Neuronal stem cell (in vitro differentiated cells): ENCODE data around the gene PAM.

Experiments
- DNase-seq: peaks from one replicate; pipeline ENCODE4 v3.0.0-alpha.2; 2013; ENCODE audit warnings: low spot score
- H2AFZ ChIP-seq: one replicate; pipeline ENCODE4 v1.6.1; 2013; ENCODE audit warnings: mild to moderate bottlenecking, low read length, inconsistent platforms
- H2AK5ac ChIP-seq: 2 replicates; pipeline ENCODE4 v1.6.1; 2013; ENCODE audit warnings: low read depth, mild to moderate bottlenecking, inconsistent platforms, low read length, moderate library complexity, mixed read lengths
- H2BK120ac ChIP-seq: 2 replicates; pipeline ENCODE4 v1.6.1; 2013; ENCODE audit warnings: low read depth, mild to moderate bottlenecking, inconsistent platforms, low read length, moderate library complexity, mixed read lengths
- H2BK12ac ChIP-seq: one replicate; pipeline ENCODE4 v1.6.1; 2013; ENCODE audit warnings: low read length, inconsistent platforms
- H2BK15ac ChIP-seq: 2 replicates; pipeline ENCODE4 v1.6.1; 2013; ENCODE audit warnings: mild to moderate bottlenecking, low read length, inconsistent platforms, mixed read lengths
- H2BK5ac ChIP-seq: one replicate; pipeline ENCODE4 v1.6.1; 2013; ENCODE audit warnings: inconsistent platforms, mild to moderate bottlenecking, low read length, moderate library complexity
- H3K14ac ChIP-seq: one replicate; pipeline ENCODE4 v1.6.1; 2013; ENCODE audit warnings: low read length, inconsistent platforms
- H3K18ac ChIP-seq: 2 replicates; pipeline ENCODE4 v1.6.1; 2013; ENCODE audit warnings: low read length, inconsistent platforms
- H3K23ac ChIP-seq: 2 replicates; pipeline ENCODE4 v1.6.1; 2013; ENCODE audit warnings: low read depth, mild to moderate bottlenecking, mixed read lengths, low read length, inconsistent platforms; ENCODE audit not compliant: poor library complexity
- H3K27ac ChIP-seq: replicated peaks from 3 replicates; pipeline ENCODE4 v1.5.1; 2013; ENCODE audit warnings: low read length, inconsistent platforms
- H3K27me3 ChIP-seq, 3 experiments: 2 replicates each; pipeline ENCODE4 v1.6.1; 2013; ENCODE audit warnings: low read length in 3 of 3, mild to moderate bottlenecking in 2 of 3, inconsistent platforms in 1 of 3, low read depth in 1 of 3, mixed read lengths in 1 of 3, moderate library complexity in 1 of 3; ENCODE audit not compliant: control insufficient read depth in 3 of 3, insufficient read depth in 3 of 3
- H3K36me3 ChIP-seq, 2 donors: replicated peaks in 1 of 2; 2 replicates each; pipeline ENCODE4 v1.6.1; 2013; ENCODE audit warnings: low read length in 2 of 2; ENCODE audit not compliant: control insufficient read depth in 2 of 2, insufficient read depth in 2 of 2
- H3K4ac ChIP-seq: 2 replicates; pipeline ENCODE4 v1.6.1; 2013; ENCODE audit warnings: inconsistent platforms, mild to moderate bottlenecking, low read length, moderate library complexity
- H3K4me1 ChIP-seq, 2 donors: 1 replicate in 1 of 2; 2 replicates in 1 of 2; pipeline ENCODE4 v1.6.1; 2013; ENCODE audit warnings: low read length in 2 of 2, low read depth in 1 of 2; ENCODE audit not compliant: control insufficient read depth in 2 of 2, insufficient read depth in 1 of 2
- H3K4me2 ChIP-seq: one replicate; pipeline ENCODE4 v1.6.1; 2013; ENCODE audit warnings: mild to moderate bottlenecking, low read length, inconsistent platforms; ENCODE audit not compliant: insufficient read depth, poor library complexity, severe bottlenecking
- H3K4me3 ChIP-seq, 2 donors: 2 replicates each; pipeline ENCODE4 v1.5.1; 2013; ENCODE audit warnings: low read length in 2 of 2, mild to moderate bottlenecking in 2 of 2, inconsistent platforms in 1 of 2, moderate library complexity in 1 of 2
- H3K79me1 ChIP-seq: one replicate; pipeline ENCODE4 v1.6.1; 2013; ENCODE audit warnings: low read depth, mild to moderate bottlenecking, inconsistent platforms, low read length, moderate library complexity
- H3K9ac ChIP-seq: one replicate; pipeline ENCODE4 v1.6.1; 2013; ENCODE audit warnings: mild to moderate bottlenecking, low read depth, low read length, inconsistent platforms; ENCODE audit not compliant: poor library complexity
- H3K9me3 ChIP-seq, 2 donors: replicated peaks in 1 of 2; 2 replicates each; pipeline versions ENCODE3 to v1.6.1; 2013; ENCODE audit warnings: low read length in 2 of 2, mild to moderate bottlenecking in 2 of 2, inconsistent platforms in 1 of 2, low read depth in 1 of 2, mixed read lengths in 1 of 2, moderate library complexity in 1 of 2; ENCODE audit not compliant: control insufficient read depth in 2 of 2, insufficient read depth in 1 of 2
- H4K8ac ChIP-seq: one replicate; pipeline ENCODE4 v1.6.1; 2013; ENCODE audit warnings: low read depth, mild to moderate bottlenecking, inconsistent platforms, low read length, moderate library complexity
- H4K91ac ChIP-seq: one replicate; pipeline ENCODE4 v1.6.1; 2013; ENCODE audit warnings: low read length, low read depth, mild to moderate bottlenecking, inconsistent platforms; ENCODE audit not compliant: poor library complexity
- WGBS, 2 donors: extraction: QIAGEN DNeasy Blood & Tissue Kit; methylation state at CpG; one replicate each; pipeline ENCODE4 v1.1.7; 2013; ENCODE audit warnings: missing lambda C conversion rate in 2 of 2, mixed read lengths in 1 of 2; ENCODE audit not compliant: insufficient read length in 2 of 2, insufficient replicate concordance in 1 of 2; ENCODE audit errors: extremely low coverage in 2 of 2; 5-methylcytosine and 5-hydroxymethylcytosine counted together

PAM gene

DNA sequence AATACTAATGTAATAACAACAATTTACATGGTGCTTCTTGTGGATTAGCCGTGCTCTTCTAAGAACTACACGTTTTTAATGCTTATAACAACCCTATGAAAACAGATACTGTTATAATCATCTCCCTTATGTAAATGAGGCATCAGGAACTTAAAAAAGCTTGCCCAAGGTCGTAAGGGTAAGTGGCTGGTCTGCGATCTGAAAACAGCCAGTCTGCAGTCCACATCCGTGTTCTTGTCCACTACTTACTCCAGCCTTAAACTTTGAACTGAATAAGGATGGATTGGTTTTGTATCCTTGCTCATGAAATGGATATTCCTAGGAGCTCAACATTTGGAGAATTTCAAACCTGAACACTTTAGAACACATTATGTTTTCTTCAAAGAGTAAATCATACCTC lies 26.7 kb downstream of the PAM start:
- WGBS, 2 donors, result no CpG with 5 or more reads among the region's 5 CpGs

DNA sequence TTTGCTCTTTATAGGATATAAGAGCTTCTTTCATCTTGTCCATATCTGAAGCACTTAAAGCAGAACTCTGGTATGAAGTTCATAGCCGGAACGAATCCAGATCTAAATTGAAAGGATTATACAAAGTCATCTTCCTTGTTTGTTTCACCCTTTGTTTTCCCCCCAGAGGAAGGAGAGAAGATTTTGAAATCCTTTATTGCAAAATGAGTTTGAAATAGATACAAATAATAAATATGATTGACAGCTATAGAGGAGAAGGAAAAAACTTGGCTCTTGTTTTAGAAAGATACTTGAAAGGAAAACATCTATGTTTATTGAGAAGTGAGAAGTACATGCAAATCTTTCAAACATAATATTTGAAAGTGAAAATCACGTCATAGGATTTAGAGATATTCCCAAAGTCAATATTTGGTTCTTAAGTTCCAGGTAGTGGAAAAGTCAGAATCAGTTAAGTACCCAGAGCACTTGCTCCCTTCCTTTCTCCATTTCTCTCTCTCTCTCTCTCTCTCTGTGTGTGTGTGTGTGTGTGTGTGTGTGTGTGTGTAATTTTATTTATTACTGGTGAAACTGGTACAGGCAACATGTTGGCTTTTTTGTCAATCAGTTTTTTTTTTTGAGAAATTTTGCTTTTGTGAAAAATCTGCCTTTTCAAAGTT lies 27.2 kb downstream of the PAM start:
- Histone ChIP-seq H3K4me1 (no peaks in the 10 kb centered on the region), H2BK15ac (no peak overlapping the region), H3K9me3 (peaks cover 2 to 13% of the 10 kb centered on the region in 2 donors), H4K91ac (no peak overlapping the region), H3K18ac (no peak overlapping the region), H2BK5ac (no peak overlapping the region), H2BK12ac (no peak overlapping the region), H3K36me3 (no peaks in the 10 kb centered on the region), H4K8ac (no peak overlapping the region), H3K27me3 (no peaks in the 10 kb centered on the region), H3K9ac (no peak overlapping the region), H3K23ac (no peak overlapping the region), H2BK120ac (no peak overlapping the region), H3K4ac (no peak overlapping the region), H3K27ac (no peak overlapping the region), H2AK5ac (no peak overlapping the region), H3K79me1 (no peaks in the 10 kb centered on the region), H3K4me3 (no peak overlapping the region), H3K14ac (no peak overlapping the region), H2AFZ (no peak overlapping the region), H3K4me2 (no peak overlapping the region)
- WGBS, 2 donors, result no CpG with 5 or more reads among the region's 3 CpGs
- DNase-seq, result no peak

More for the DNA sequence above, 26.7 kb downstream of the PAM start:
- Histone ChIP-seq H3K79me1 (no peaks in the 10 kb centered on the region), H3K4me2 (no peak overlapping the region), H3K23ac (no peak overlapping the region), H3K9ac (no peak overlapping the region), H4K91ac (no peak overlapping the region), H2AK5ac (no peak overlapping the region), H4K8ac (no peak overlapping the region), H3K4me1 (no peaks in the 10 kb centered on the region), H2BK5ac (no peak overlapping the region), H3K36me3 (no peaks in the 10 kb centered on the region), H3K27ac (no peak overlapping the region), H3K4me3 (no peak overlapping the region), H3K4ac (no peak overlapping the region), H3K9me3 (peaks cover 2 to 18% of the 10 kb centered on the region in 2 donors), H2BK15ac (no peak overlapping the region), H2AFZ (no peak overlapping the region), H2BK12ac (no peak overlapping the region), H3K27me3 (no peaks in the 10 kb centered on the region), H3K14ac (no peak overlapping the region), H3K18ac (no peak overlapping the region), H2BK120ac (no peak overlapping the region)
- no peak for DNase-seq

DNA sequence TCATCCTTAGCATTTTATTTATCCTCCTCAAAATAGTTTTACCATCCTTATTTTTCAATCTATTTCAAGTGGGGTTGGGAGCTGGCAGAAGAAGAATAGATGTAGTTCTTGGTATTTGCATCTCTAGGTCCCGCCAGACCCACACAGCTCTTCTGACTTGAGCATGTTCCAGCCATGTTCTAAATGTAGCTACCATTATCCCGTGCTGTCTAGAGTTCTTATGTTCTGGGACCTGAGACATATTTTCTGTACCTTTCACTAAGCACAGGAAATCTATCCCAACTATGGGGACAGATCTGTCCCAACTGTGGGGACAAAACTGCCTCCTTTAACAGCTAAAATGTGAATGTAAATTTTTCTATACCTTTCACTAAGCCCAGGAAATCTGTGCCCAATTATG lies 32.0 kb downstream of the PAM start:
- H3K14ac ChIP-seq, result no peak overlapping the region
- H2AK5ac ChIP-seq, result no peak overlapping the region
- peaks cover 2 to 13% of the 10 kb centered on the region in 2 donors for H3K9me3 ChIP-seq
- no peak overlapping the region for H3K18ac ChIP-seq
- H3K4ac ChIP-seq, result no peak overlapping the region
- H2BK120ac ChIP-seq, result no peak overlapping the region
- no peak for DNase-seq
- H3K27me3 ChIP-seq, result no peaks in the 10 kb centered on the region
- no peak overlapping the region for H2BK5ac ChIP-seq
- H4K8ac ChIP-seq, result peak overlapping the region; percentile 96
- H3K4me3 ChIP-seq, result no peak overlapping the region
- H4K91ac ChIP-seq, result no peak overlapping the region
- no peaks in the 10 kb centered on the region for H3K79me1 ChIP-seq
- no peak overlapping the region for H2BK12ac ChIP-seq
- no CpG with 5 or more reads among the region's 2 CpGs for WGBS, 2 donors
- H3K23ac ChIP-seq, result no peak overlapping the region
- no peak overlapping the region for H3K4me2 ChIP-seq
- H3K36me3 ChIP-seq, result no peaks in the 10 kb centered on the region
- no peak overlapping the region for H2AFZ ChIP-seq
- no peak overlapping the region for H2BK15ac ChIP-seq
- H3K27ac ChIP-seq, result no peak overlapping the region
- H3K9ac ChIP-seq, result no peak overlapping the region
- peaks cover 0 to 1% of the 10 kb centered on the region in 2 donors for H3K4me1 ChIP-seq

DNA sequence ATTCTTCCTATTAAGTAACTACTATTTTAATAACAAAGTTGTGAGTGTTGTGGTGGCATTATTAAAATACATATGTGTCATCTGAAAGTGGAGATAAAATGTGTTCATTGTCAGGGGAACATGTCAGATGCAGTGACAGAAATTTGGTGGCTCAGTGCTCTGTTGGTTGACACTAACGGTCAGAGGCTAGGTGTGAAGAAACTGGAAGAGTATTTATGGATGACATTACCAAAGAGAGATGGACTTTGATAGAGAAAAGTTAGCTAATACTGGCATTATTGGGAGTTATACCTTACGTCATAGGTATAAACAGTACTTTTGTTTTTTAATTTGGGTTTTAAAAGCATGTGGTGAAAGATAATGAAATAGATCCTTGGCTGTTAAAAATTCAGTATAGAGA lies 33.7 kb downstream of the PAM start:
- no peaks in the 10 kb centered on the region for H3K27me3 ChIP-seq
- H3K9me3 ChIP-seq, result peaks cover 2 to 13% of the 10 kb centered on the region in 2 donors
- H3K4ac ChIP-seq, result no peak overlapping the region
- H3K14ac ChIP-seq, result no peak overlapping the region
- no peaks in the 10 kb centered on the region for H3K79me1 ChIP-seq
- no peaks in the 10 kb centered on the region for H3K36me3 ChIP-seq
- no peak overlapping the region for H2AFZ ChIP-seq
- no peak overlapping the region for H3K18ac ChIP-seq
- no peak overlapping the region for H4K91ac ChIP-seq
- no CpG with 5 or more reads among the region's 2 CpGs for WGBS, 2 donors
- no peak overlapping the region for H3K4me3 ChIP-seq
- peaks cover 1 to 2% of the 10 kb centered on the region in 2 donors for H3K4me1 ChIP-seq
- no peak overlapping the region for H3K27ac ChIP-seq
- H2BK12ac ChIP-seq, result no peak overlapping the region
- no peak overlapping the region for H2BK120ac ChIP-seq
- no peak overlapping the region for H3K9ac ChIP-seq
- H2BK15ac ChIP-seq, result no peak overlapping the region
- H4K8ac ChIP-seq, result no peak overlapping the region
- H2AK5ac ChIP-seq, result no peak overlapping the region
- no peak for DNase-seq
- no peak overlapping the region for H3K23ac ChIP-seq
- no peak overlapping the region for H2BK5ac ChIP-seq
- H3K4me2 ChIP-seq, result no peak overlapping the region
